K562 (cell line): ENCODE data around the gene MARK2. TPM values are rescaled to one million over a fixed set of nuclear protein-coding genes. Genes with fewer than 3 reads are reported as not detected.
A peak's percentile ranks its signal among the peaks of the same experiment; 100 is the strongest.

ENCODE experiments used
- ATAC-seq: fragments of 200-7000 bp; cut with Tn5 transposase; 3 replicates; pipeline ENCODE4 v1.9.1; 2020; ENCODE audit warnings: moderate library complexity
- BruUV-seq: library from RNA; stranded (reverse); fragments of 400-500 nt; replicated peaks from 2 replicates; lab custom pipeline; 2021; lab: Mats Ljungman, UMichigan
- CTCF ChIA-PET: fragments of 300-600 bp; formaldehyde crosslinking; extraction: SDS; loops from one replicate; lab custom pipeline; 2021; ENCODE audit warnings: low intra/inter-chr PET ratio; lab: Yijun Ruan, JAX
- POLR2A ChIA-PET: fragments of 300-600, 350-650 bp; sonication (Branson Sonifier 250); formaldehyde crosslinking; extraction: SDS; loops from one replicate; lab custom pipeline; 2021; ENCODE audit warnings: antibody characterized with exemption, inconsistent platforms; lab: Yijun Ruan, JAX
- DNase-seq, 4 experiments: peaks; one replicate each; pipeline versions ENCODE4 v3.0.0 to v3.0.0-alpha.2; 2011 to 2018; ENCODE audit warnings: low spot score in 3 of 4, mixed read lengths in 3 of 4; ENCODE audit errors: extremely low read depth in 1 of 4
- FAIRE-seq: peaks from 2 replicates; lab custom pipeline; 2011; peaks lifted over from hg19 to GRCh38; lab: Jason Lieb, UNC
- H2AFZ ChIP-seq: 2 replicates; pipeline ENCODE4 v1.6.0; 2011; ENCODE audit warnings: low read depth, low read length, control low read depth, inconsistent platforms
- H3K27ac ChIP-seq: fragments of 200-600 bp; 3 replicates; pipeline ENCODE4 v1.8.0; 2011; ENCODE audit warnings: low read depth, mild to moderate bottlenecking, control low read depth, inconsistent platforms, low read length, moderate library complexity, mixed read lengths; ENCODE audit errors: extremely low read depth
- H3K27me3 ChIP-seq, 2 experiments: fragments of 300-600 bp in 1 of 2; 2 replicates in 1 of 2; 3 replicates in 1 of 2; pipeline versions ENCODE4 v1.6.0 to v1.8.0; 2011; ENCODE audit warnings: inconsistent platforms in 2 of 2, low read length in 2 of 2, mild to moderate bottlenecking in 1 of 2, mixed read lengths in 1 of 2, moderate library complexity in 1 of 2; ENCODE audit not compliant: control insufficient read depth in 2 of 2, insufficient read depth in 2 of 2
- H3K36me3 ChIP-seq: fragments of 300-600 bp; 3 replicates; pipeline ENCODE4 v1.8.0; 2011; ENCODE audit warnings: mild to moderate bottlenecking, low read length, inconsistent platforms; ENCODE audit not compliant: control insufficient read depth, insufficient read depth
- H3K4me1 ChIP-seq, 2 experiments: fragments of 200-600 bp in 1 of 2; replicated peaks in 1 of 2; 2 replicates in 1 of 2; 3 replicates in 1 of 2; pipeline versions ENCODE4 v1.5.1 to v1.8.0; 2011; ENCODE audit warnings: inconsistent platforms in 2 of 2, low read length in 2 of 2, mild to moderate bottlenecking in 1 of 2, mixed read lengths in 1 of 2, moderate library complexity in 1 of 2; ENCODE audit not compliant: control insufficient read depth in 2 of 2, insufficient read depth in 2 of 2
- H3K4me2 ChIP-seq: 2 replicates; pipeline ENCODE4 v1.6.1; 2011; ENCODE audit warnings: low read length, control low read depth, inconsistent platforms, mixed read lengths; ENCODE audit not compliant: insufficient read depth
- H3K4me3 ChIP-seq: fragments of 200-600 bp; sonication (generic), shearing (Covaris generic); 2 replicates; pipeline ENCODE4 v1.5.1; 2016; ENCODE audit warnings: control low read depth, inconsistent platforms
- H3K79me2 ChIP-seq: fragments of 200-600 bp; 3 replicates; pipeline ENCODE4 v1.8.0; 2011; ENCODE audit warnings: low read length, inconsistent platforms; ENCODE audit not compliant: control insufficient read depth, insufficient read depth
- H3K9ac ChIP-seq, 2 experiments: 2 replicates each; pipeline versions ENCODE4 v1.6.0 to v1.6.1; 2011; ENCODE audit warnings: low read depth in 2 of 2, low read length in 2 of 2, control low read depth in 1 of 2, inconsistent platforms in 1 of 2, mild to moderate bottlenecking in 1 of 2, mixed read lengths in 1 of 2; ENCODE audit not compliant: insufficient read depth in 1 of 2
- H3K9me1 ChIP-seq: one replicate; pipeline ENCODE4 v1.6.0; 2011; ENCODE audit warnings: inconsistent platforms, mild to moderate bottlenecking, low read length, moderate library complexity; ENCODE audit not compliant: control insufficient read depth, insufficient read depth
- H3K9me3 ChIP-seq: replicated peaks from 2 replicates; pipeline ENCODE4 v1.5.1; 2011; ENCODE audit warnings: low read depth, low read length, inconsistent platforms; ENCODE audit not compliant: control insufficient read depth, insufficient read depth
- H4K20me1 ChIP-seq: replicated peaks from 2 replicates; pipeline ENCODE4 v1.6.1; 2011; ENCODE audit warnings: low read length, inconsistent platforms, mixed read lengths; ENCODE audit not compliant: control insufficient read depth, insufficient read depth
- BCL6 ChIP-seq: fragments of 250-450 bp; sonication (Bioruptor Pico); IDR thresholded peaks from 2 replicates; pipeline ENCODE4 v1.4.0; 2020
- CHCHD3 ChIP-seq: fragments of 250-450 bp; sonication (Bioruptor Pico); IDR thresholded peaks from 2 replicates; pipeline ENCODE4 v2.1.2; 2022; ENCODE audit warnings: mild to moderate bottlenecking
- COPS2 ChIP-seq: fragments of 450-650 bp; conservative IDR thresholded peaks from 2 replicates; pipeline ENCODE4 v1.6.1; 2016; ENCODE audit warnings: mild to moderate bottlenecking, moderate library complexity
- HCFC1 ChIP-seq: IDR thresholded peaks from 2 replicates; pipeline ENCODE4 v1.6.1; 2012; ENCODE audit warnings: low read depth, low read length, improper control_type of control experiment
- KLF6 ChIP-seq: fragments of 250-450 bp; sonication (Bioruptor Pico); IDR thresholded peaks from 2 replicates; pipeline ENCODE4 v1.4.0; 2020; ENCODE audit warnings: mild to moderate bottlenecking, moderate library complexity, borderline replicate concordance
- MYNN ChIP-seq, 2 experiments: sonication (generic); formaldehyde crosslinking in 1 of 2; IDR thresholded peaks; 2 replicates each; pipeline versions ENCODE4 v1.5.0 to v1.6.1; 2016 to 2020; ENCODE audit warnings: antibody characterized with exemption in 1 of 2, missing genetic modification reagents in 1 of 2
- SIRT6 ChIP-seq: IDR thresholded peaks from one replicate; pipeline ENCODE4 v1.6.1; 2012; ENCODE audit warnings: low read depth, mild to moderate bottlenecking, control low read depth, inconsistent platforms, low read length, moderate library complexity
- SLC30A9 ChIP-seq: fragments of 250-450 bp; sonication (Bioruptor Pico); IDR thresholded peaks from 2 replicates; pipeline ENCODE4 v1.8.0; 2022; ENCODE audit warnings: mild to moderate bottlenecking, moderate library complexity
- ZNF41 ChIP-seq: fragments of 250-450 bp; sonication (Bioruptor Pico); conservative IDR thresholded peaks from 2 replicates; pipeline ENCODE4 v1.4.0; 2020; ENCODE audit warnings: mild to moderate bottlenecking
- WGBS: fragments of 100-300 bp; shearing (Covaris generic); methylation state at CpG from one replicate; pipeline ENCODE4 v1.1.6; 2016; ENCODE audit warnings: low coverage, mixed read lengths; ENCODE audit not compliant: insufficient coverage; ENCODE audit errors: missing lambda C conversion rate; 5-methylcytosine and 5-hydroxymethylcytosine counted together
- in situ Hi-C: fragments of 300-500 bp; cut with MboI; formaldehyde crosslinking; loops from 4 replicates; pipeline ENCODE4 v1.15.0; 2018; ENCODE audit warnings: inconsistent platforms, mixed read lengths
- intact Hi-C: fragments of 100-400 bp; cut with micrococcal nuclease; formaldehyde crosslinking; loops from 2 replicates; pipeline ENCODE4 v1.14.2; 2022
- polyA plus RNA-seq, 8 experiments: library from polyadenylated mRNA; depleted of rRNA in 4 of 8; stranded (reverse) in 5 of 8; unstranded in 3 of 8; fragments of >200 nt; fragmentation: Nextera tagmentation in 2 of 8; fragmentation: Illumina TruSeq in 1 of 8; extraction: Ambion mirVana in 2 of 8; extraction: Trizol in 1 of 8; gene quantifications; 2 replicates each; pipeline versions ENCODE4 v1.2.1 to v1.2.3, GENCODE V29; 2011 to 2014; ENCODE audit warnings: inconsistent platforms in 1 of 8, missing spikeins in 1 of 8
- total RNA-seq, 7 experiments: library from RNA; depleted of rRNA in 6 of 7; stranded (reverse); fragments of >200 nt in 6 of 7; fragmentation: Illumina TruSeq in 2 of 7; extraction: Trizol in 2 of 7; gene quantifications; 2 replicates each; pipeline versions ENCODE4 v1.2.1 to v1.2.3, GENCODE V29; 2011 to 2021; ENCODE audit warnings: low replicate concordance in 1 of 7

The MARK2 gene
- total and polyA plus RNA-seq, 9 of the 15 experiments (the other 6 are each of a cell fraction or from before 2014, with no cell fraction given): 0.32 to 43.5 (median 15.1) TPM

DNA sequence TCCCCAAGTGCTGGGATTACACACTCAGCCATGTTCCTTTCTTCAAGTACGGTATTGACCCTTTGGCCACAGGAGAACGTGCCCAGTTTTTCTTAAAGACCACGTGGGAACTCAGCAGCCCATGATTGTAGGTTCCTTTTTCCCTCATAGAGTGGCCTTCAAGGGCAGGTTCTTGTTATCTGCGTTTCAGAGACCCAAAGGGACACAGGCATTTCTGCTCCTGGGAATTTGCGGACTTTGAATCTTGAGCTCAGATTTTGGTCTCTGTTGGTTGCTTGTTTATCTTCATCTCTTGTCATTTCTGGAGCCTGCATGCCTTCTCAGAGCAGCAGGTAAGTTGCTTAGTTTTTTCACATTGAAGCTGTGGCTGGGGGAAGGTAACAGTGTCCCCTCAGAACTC lies 12.0 kb downstream of the MARK2 start:
- WGBS: 40% methylated on average over 5 of the region's 5 CpGs
- no peaks in the 10 kb centered on the region; the same call in 1 of the 2 replicates for H3K9me3 ChIP-seq
- peaks cover 75% of the 10 kb centered on the region for H3K79me2 ChIP-seq
- CTCF ChIA-PET: no interaction called here
- POLR2A ChIA-PET: interaction anchor here (1.1 to 4.5 kb wide), 2 partner anchors 9 to 12 kb away, joined by 3 to 26 read pairs; partner anchors contain the start of gene MARK2
- H3K36me3 ChIP-seq: peaks cover 47% of the 10 kb centered on the region
- TF ChIP-seq COPS2 (no peak), BCL6 (CRISPR knock-in tag) (no peak), CHCHD3 (CRISPR knock-in tag) (no peak)
- no peak overlapping the region for H2AFZ ChIP-seq
- no peak overlapping the region for H3K9ac ChIP-seq
- peak; percentile 76 for FAIRE-seq
- H3K27me3 ChIP-seq: no peaks in the 10 kb centered on the region
- no peak overlapping the region for H3K4me3 ChIP-seq
- no peaks in the 10 kb centered on the region for H3K9me1 ChIP-seq
- BruUV-seq: no TSS peak
- peaks cover 13% of the 10 kb centered on the region for H4K20me1 ChIP-seq
- DNase-seq: no peak
- 0 out of 3 replicates have a peak overlapping the region, but pooled peaks have one; percentile 22 for H3K27ac ChIP-seq
- no peak overlapping the region for H3K4me2 ChIP-seq
- peaks cover 0 to 2% of the 10 kb centered on the region in 2 experiments; a peak in 2 of 5 replicates for H3K4me1 ChIP-seq
- in situ Hi-C loops: no loop called here
- ATAC-seq: no peak
- intact Hi-C loops: no loop called here

DNA sequence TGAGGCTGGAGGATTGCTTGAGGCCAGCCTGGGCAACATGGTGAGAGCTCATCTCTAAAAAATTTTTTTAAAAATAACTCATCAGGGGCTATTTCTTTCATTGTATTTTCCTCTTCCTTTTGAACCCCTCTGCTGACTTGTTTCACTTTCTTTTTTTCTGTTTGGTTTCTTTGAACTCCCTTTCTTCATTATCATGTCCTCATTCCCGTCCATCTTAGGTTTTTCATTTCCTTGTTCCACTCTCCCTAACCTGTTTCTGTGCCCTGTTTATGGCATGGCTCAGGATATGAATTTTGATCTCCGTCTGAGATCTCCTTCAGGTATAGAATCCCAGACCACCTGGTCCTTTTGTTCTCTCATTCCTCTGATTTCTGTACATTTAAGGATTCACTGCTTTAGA lies 12.5 kb downstream of the MARK2 start:
- Histone ChIP-seq H3K4me2 (no peak overlapping the region), H3K27ac (no peak overlapping the region), H3K9ac (no peak overlapping the region), H4K20me1 (peaks cover 13% of the 10 kb centered on the region), H3K36me3 (peaks cover 45% of the 10 kb centered on the region), H3K4me3 (no peak overlapping the region), H3K4me1 (no peaks in the 10 kb centered on the region; a peak in 1 of 5 replicates), H3K9me1 (no peaks in the 10 kb centered on the region), H3K9me3 (no peaks in the 10 kb centered on the region; the same call in 1 of the 2 replicates), H3K27me3 (no peaks in the 10 kb centered on the region), H3K79me2 (peaks cover 75% of the 10 kb centered on the region), H2AFZ (no peak overlapping the region)
- ATAC-seq: no peak
- CTCF ChIA-PET: no interaction called here
- no peak for DNase-seq
- POLR2A ChIA-PET: interaction anchor here (1.1 to 4.5 kb wide), 2 partner anchors 9 to 12 kb away, joined by 3 to 26 read pairs; partner anchors contain the start of gene MARK2
- intact Hi-C loops: no loop called here
- in situ Hi-C loops: no loop called here
- TF ChIP-seq ZNF41 (CRISPR knock-in tag): no peak
- no peak for TF ChIP-seq KLF6
- TF ChIP-seq MYNN (IDR thresholded peaks at IDR 0.05): no peak
- no peak for TF ChIP-seq MYNN (CRISPR knock-in tag; IDR thresholded peaks at IDR 0.05)
- no peak for TF ChIP-seq SLC30A9
- no peak for TF ChIP-seq HCFC1
- no peak for TF ChIP-seq SIRT6
- no TSS peak for BruUV-seq
- 59% methylated on average over 2 of the region's 2 CpGs for WGBS
- no peak for FAIRE-seq
